Vagina (tissue), 2 donors: ENCODE data around the gene LRIG3. TPM values are rescaled to one million over a fixed set of nuclear protein-coding genes. Genes with fewer than 3 reads are reported as not detected.

Experiments
- DNase-seq, 2 donors: peaks; one replicate each; pipeline ENCODE4 v3.0.0-alpha.2; 2017; ENCODE audit errors: extremely low spot score in 2 of 2
- H3K27ac ChIP-seq: fragments of 200-600 bp; sonication (generic); one replicate; pipeline ENCODE4 v1.5.1; 2019
- H3K27me3 ChIP-seq: fragments of 200-600 bp; sonication (generic); one replicate; pipeline ENCODE4 v1.5.1; 2019
- H3K36me3 ChIP-seq, 2 donors: fragments of 200-600 bp; sonication (generic); one replicate each; pipeline ENCODE4 v1.5.1; 2017 to 2019
- H3K4me1 ChIP-seq: fragments of 200-600 bp; sonication (generic); one replicate; pipeline ENCODE4 v1.5.1; 2019
- H3K4me3 ChIP-seq, 2 donors: fragments of 200-600 bp; sonication (generic); 1 replicate in 1 of 2; 2 replicates in 1 of 2; pipeline ENCODE4 v1.5.1; 2016 to 2019
- H3K9me3 ChIP-seq: fragments of 200-600 bp; sonication (generic); one replicate; pipeline ENCODE4 v1.5.1; 2019
- CTCF ChIP-seq, 3 experiments: fragments of 450-650 bp in 2 of 3; fragments of 200-600 bp in 1 of 3; sonication (generic) in 1 of 3; IDR thresholded peaks; one replicate each; pipeline ENCODE4 v1.5.1; 2017 to 2019; ENCODE audit warnings: antibody characterized with exemption in 3 of 3, mild to moderate bottlenecking in 2 of 3, moderate library complexity in 2 of 3
- POLR2A ChIP-seq, 2 donors: fragments of 450-650 bp; IDR thresholded peaks; one replicate each; pipeline ENCODE4 v1.6.1; 2017; ENCODE audit warnings: antibody characterized with exemption in 2 of 2, mild to moderate bottlenecking in 2 of 2, moderate library complexity in 2 of 2
- POLR2AphosphoS5 ChIP-seq, 2 donors: sonication (generic); formaldehyde crosslinking; IDR thresholded peaks; one replicate each; pipeline ENCODE4 v1.9.0; 2017; ENCODE audit warnings: antibody characterized with exemption in 2 of 2, mild to moderate bottlenecking in 2 of 2, low read depth in 1 of 2; ENCODE audit not compliant: insufficient read depth in 1 of 2
- intact Hi-C: fragments of 100-400 bp; cut with DNase I; formaldehyde crosslinking; loops from one replicate; pipeline ENCODE4 v1.15.1; 2023
- total RNA-seq: library from RNA; depleted of rRNA; stranded (reverse); fragments of >200 nt; gene quantifications from one replicate; pipeline ENCODE4 v1.2.3, GENCODE V29; 2016

Gene LRIG3
- total RNA-seq, 1 donor from 2014 or later = 54.0 TPM

DNA sequence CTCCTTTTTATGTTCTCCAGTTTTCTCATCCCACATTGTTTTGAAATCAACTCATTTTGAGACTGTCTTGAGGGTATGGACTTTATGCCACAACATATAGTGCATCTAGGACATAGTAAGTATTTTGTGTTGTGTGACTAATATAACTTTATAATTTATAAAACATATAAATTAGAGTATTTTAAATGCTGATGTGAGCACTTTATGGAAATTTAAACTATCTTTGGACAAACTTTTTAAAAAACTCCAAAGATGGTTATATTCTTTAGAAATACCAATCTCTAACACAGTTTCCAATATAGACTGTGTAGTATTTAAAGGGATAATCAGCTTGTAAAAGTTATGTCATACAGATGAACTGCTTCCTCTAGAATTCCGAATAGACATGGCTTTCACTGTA is 87.4 kb downstream of the LRIG3 start:
- H3K27ac ChIP-seq = no peak overlapping the region
- intact Hi-C loops = no loop called here
- DNase-seq = no peak
- H3K36me3 ChIP-seq = no peaks in the 10 kb centered on the region
- no peaks in the 10 kb centered on the region for H3K9me3 ChIP-seq
- no peak overlapping the region for H3K4me3 ChIP-seq
- H3K27me3 ChIP-seq = no peaks in the 10 kb centered on the region
- H3K4me1 ChIP-seq = no peaks in the 10 kb centered on the region
- TF ChIP-seq POLR2A (IDR thresholded peaks at IDR 0.05) (no peak), CTCF (IDR thresholded peaks at IDR 0.05) (no peak), POLR2AphosphoS5 (IDR thresholded peaks at IDR 0.05; ENCODE audit: insufficient read depth in 1 of 2, low read depth in 1 of 2) (no peak)
